HG03432 (cell line): ENCODE data around the gene NCAM2.

ENCODE experiments used
- ATAC-seq: cut with Tn5 transposase; IDR thresholded peaks from one replicate; pipeline ENCODE4 v1.9.1; 2021; ENCODE audit warnings: mild to moderate bottlenecking, moderate library complexity; ENCODE audit not compliant: unreplicated experiment

Gene NCAM2

GRCh38 chr21:21204366-21204996 is 206.3 kb downstream of the NCAM2 start:
- ATAC-seq, result no peak

GRCh38 chr21:21205604-21206003 is 207.4 kb downstream of the NCAM2 start:
- ATAC-seq, result no peak

- no peak for ATAC-seq
These were observed 212.3 kb downstream of the NCAM2 start for GRCh38 chr21:21210552-21210951.

- ATAC-seq, result no peak
These were observed 215.1 kb downstream of the NCAM2 start for GRCh38 chr21:21213297-21213696.

GRCh38 chr21:21216047-21216446 is 217.8 kb downstream of the NCAM2 start:
- ATAC-seq, result no peak

- no peak for ATAC-seq
These were observed 228.3 kb downstream of the NCAM2 start for GRCh38 chr21:21226472-21226871.

GRCh38 chr21:21230672-21231071 is 232.5 kb downstream of the NCAM2 start:
- no peak for ATAC-seq

GRCh38 chr21:21231913-21232312 is 233.7 kb downstream of the NCAM2 start:
- no peak for ATAC-seq

- no peak for ATAC-seq
These were observed 234.1 kb downstream of the NCAM2 start for GRCh38 chr21:21232320-21232719.

GRCh38 chr21:21233051-21233450 is 234.8 kb downstream of the NCAM2 start:
- no peak for ATAC-seq

GRCh38 chr21:21236996-21237395 is 238.8 kb downstream of the NCAM2 start:
- ATAC-seq, result no peak

GRCh38 chr21:21238629-21239400 is 240.6 kb downstream of the NCAM2 start:
- no peak for ATAC-seq

GRCh38 chr21:21241391-21241790 is 243.2 kb downstream of the NCAM2 start:
- ATAC-seq, result no peak

GRCh38 chr21:21246007-21246406 is 247.8 kb downstream of the NCAM2 start:
- ATAC-seq, result no peak

- no peak for ATAC-seq
These were observed 249.2 kb downstream of the NCAM2 start for GRCh38 chr21:21247424-21247823.

GRCh38 chr21:21262048-21262447 is 263.8 kb downstream of the NCAM2 start:
- ATAC-seq, result no peak

- no peak for ATAC-seq
These were observed 269.9 kb downstream of the NCAM2 start for GRCh38 chr21:21268061-21268471.

- no peak for ATAC-seq
These were observed 270.7 kb downstream of the NCAM2 start for GRCh38 chr21:21268885-21269284.

- ATAC-seq, result no peak
These were observed 281.1 kb downstream of the NCAM2 start for GRCh38 chr21:21279193-21279901.

- ATAC-seq, result no peak
These were observed 285.6 kb downstream of the NCAM2 start for GRCh38 chr21:21283810-21284209.

GRCh38 chr21:21286170-21286798 is 288.1 kb downstream of the NCAM2 start:
- no peak for ATAC-seq
